Endothelial cell of umbilical vein (primary cell): ENCODE results near the gene RMRP. TPM values are rescaled to one million over a fixed set of nuclear protein-coding genes. Genes with fewer than 3 reads are reported as not detected.

Source experiments
- BruUV-seq: library from RNA; stranded (reverse); fragments of 400-500 nt; replicated peaks from 2 replicates; lab custom pipeline; 2021; lab: Mats Ljungman, UMichigan
- CTCF ChIA-PET: fragments of 300-600, 350-600 bp; sonication (Branson Sonifier 250); formaldehyde crosslinking; loops from one replicate; lab custom pipeline; 2021; ENCODE audit warnings: antibody characterized with exemption, inconsistent platforms; lab: Charles Lee
- POLR2A ChIA-PET: fragments of 300-600, 350-600 bp; sonication (Branson Sonifier 250); formaldehyde crosslinking; loops from one replicate; lab custom pipeline; 2021; ENCODE audit warnings: antibody characterized with exemption, inconsistent platforms; lab: Charles Lee
- DNase-seq: peaks from one replicate; pipeline ENCODE4 v3.0.0-alpha.2; 2011; ENCODE audit warnings: low read depth, low spot score
- FAIRE-seq: peaks from 2 replicates; lab custom pipeline; 2011; peaks lifted over from hg19 to GRCh38; lab: Jason Lieb, UNC
- H2AFZ ChIP-seq: 2 replicates; pipeline ENCODE4 v1.6.0; 2012; ENCODE audit warnings: low read depth, low read length, control low read depth, inconsistent platforms
- H3K27ac ChIP-seq: 2 replicates; pipeline ENCODE4 v1.5.1; 2011; ENCODE audit warnings: low read depth, mild to moderate bottlenecking, control low read depth, low read length, moderate library complexity; ENCODE audit not compliant: insufficient read depth
- H3K27me3 ChIP-seq, 2 experiments: 2 replicates each; pipeline versions ENCODE4 v1.6.0 to v1.6.1; 2011; ENCODE audit warnings: low read length in 2 of 2, mixed read lengths in 1 of 2; ENCODE audit not compliant: control insufficient read depth in 2 of 2, insufficient read depth in 2 of 2
- H3K36me3 ChIP-seq, 2 experiments: 2 replicates in 1 of 2; 3 replicates in 1 of 2; pipeline ENCODE4 v1.5.1; 2011; ENCODE audit warnings: low read length in 2 of 2, mild to moderate bottlenecking in 1 of 2, moderate library complexity in 1 of 2; ENCODE audit not compliant: control insufficient read depth in 2 of 2, insufficient read depth in 2 of 2; ENCODE audit errors: extremely low read depth in 1 of 2
- H3K4me1 ChIP-seq: 3 replicates; pipeline ENCODE4 v1.5.1; 2011; ENCODE audit warnings: mild to moderate bottlenecking, low read length; ENCODE audit not compliant: control insufficient read depth, insufficient read depth; ENCODE audit errors: extremely low read depth
- H3K4me2 ChIP-seq: 2 replicates; pipeline ENCODE4 v1.6.1; 2011; ENCODE audit warnings: low read length, control low read depth, mixed read lengths; ENCODE audit not compliant: insufficient read depth
- H3K4me3 ChIP-seq, 3 experiments: fragments of 200-600 bp in 1 of 3; sonication (generic), shearing (Covaris generic) in 1 of 3; replicated peaks in 1 of 3; 2 replicates each; pipeline ENCODE4 v1.5.1; 2011 to 2016; ENCODE audit warnings: control low read depth in 3 of 3, low read length in 3 of 3, mild to moderate bottlenecking in 2 of 3, inconsistent platforms in 1 of 3, low read depth in 1 of 3, moderate library complexity in 1 of 3; ENCODE audit not compliant: insufficient read depth in 1 of 3
- H3K79me2 ChIP-seq: 2 replicates; pipeline ENCODE4 v1.6.0; 2012; ENCODE audit warnings: low read length, inconsistent platforms; ENCODE audit not compliant: control insufficient read depth, insufficient read depth
- H3K9ac ChIP-seq: replicated peaks from 2 replicates; pipeline ENCODE3; 2011; ENCODE audit warnings: low read length, control low read depth; ENCODE audit not compliant: insufficient read depth; ENCODE audit errors: extremely low read depth
- H3K9me1 ChIP-seq: replicated peaks from 3 replicates; pipeline ENCODE4 v1.6.0; 2011; ENCODE audit warnings: mild to moderate bottlenecking, low read length; ENCODE audit not compliant: control insufficient read depth, insufficient read depth; ENCODE audit errors: extremely low read depth
- H3K9me3 ChIP-seq: replicated peaks from 2 replicates; pipeline ENCODE4 v1.5.1; 2012; ENCODE audit warnings: low read length, inconsistent platforms; ENCODE audit not compliant: control insufficient read depth, insufficient read depth
- H4K20me1 ChIP-seq: replicated peaks from 2 replicates; pipeline ENCODE3; 2011; ENCODE audit warnings: mild to moderate bottlenecking, low read length; ENCODE audit not compliant: control insufficient read depth, insufficient read depth; ENCODE audit errors: extremely low read depth
- EZH2 ChIP-seq: IDR thresholded peaks from 2 replicates; pipeline ENCODE4 v1.6.1; 2012; ENCODE audit warnings: borderline replicate concordance, low read depth, mild to moderate bottlenecking, moderate library complexity, low read length, inconsistent platforms; ENCODE audit not compliant: severe bottlenecking
- FOS ChIP-seq: IDR thresholded peaks from 2 replicates; pipeline ENCODE4 v1.6.1; 2011; ENCODE audit warnings: mild to moderate bottlenecking, low read length, moderate library complexity, borderline replicate concordance; ENCODE audit not compliant: insufficient read depth
- GATA2 ChIP-seq: IDR thresholded peaks from 2 replicates; pipeline ENCODE4 v1.7.0; 2011; ENCODE audit warnings: low read depth, mild to moderate bottlenecking, moderate library complexity, mixed read lengths, low read length; ENCODE audit not compliant: insufficient read length, insufficient read depth
- JUN ChIP-seq: IDR thresholded peaks from 2 replicates; pipeline ENCODE4 v1.6.1; 2011; ENCODE audit warnings: borderline replicate concordance, low read depth; ENCODE audit not compliant: insufficient read length, insufficient read depth
- MYC ChIP-seq: IDR thresholded peaks from one replicate; pipeline ENCODE4 v1.6.1; 2011; ENCODE audit warnings: mild to moderate bottlenecking, low read depth, low read length
- POLR2A ChIP-seq: IDR thresholded peaks from 2 replicates; pipeline ENCODE4 v1.6.1; 2012; ENCODE audit warnings: low read depth, mild to moderate bottlenecking, control low read depth, low read length
- POLR2AphosphoS5 ChIP-seq: IDR thresholded peaks from 2 replicates; pipeline ENCODE4 v1.6.1; 2012; ENCODE audit warnings: low read depth, mild to moderate bottlenecking, control low read depth, low read length, moderate library complexity; ENCODE audit not compliant: insufficient read depth
- dilution Hi-C: fragments of 300-500 bp; cut with MboI; formaldehyde crosslinking; loops from one replicate; pipeline ENCODE4 v1.15.0; 2019; ENCODE audit warnings: low sequenced_read_pairs; ENCODE audit not compliant: extremely low pct_ligation_motif_present
- intact Hi-C: fragments of 100-400 bp; cut with micrococcal nuclease; formaldehyde crosslinking; loops from one replicate; pipeline ENCODE4 v1.10.0; 2022
- polyA plus RNA-seq, 4 experiments: library from polyadenylated mRNA; depleted of rRNA in 3 of 4; stranded (reverse) in 3 of 4; unstranded in 1 of 4; fragments of >200 nt; gene quantifications; 2 replicates each; pipeline versions ENCODE4 v1.2.1 to v1.2.3, GENCODE V29; 2011 to 2012; ENCODE audit warnings: missing spikeins in 1 of 4
- total RNA-seq: library from RNA; stranded (reverse); gene quantifications from 2 replicates; pipeline ENCODE4 v1.2.3, GENCODE V29; 2021
- TF ChIP-seq, protein P1 (sequence below), 2 donors: IDR thresholded peaks; 1 replicate in 1 of 2; 2 replicates in 1 of 2; pipeline ENCODE4 v1.5.1; 2011; ENCODE audit warnings: low read length in 2 of 2, mild to moderate bottlenecking in 2 of 2, moderate library complexity in 2 of 2, control low read depth in 1 of 2, inconsistent platforms in 1 of 2, low read depth in 1 of 2; ENCODE audit not compliant: insufficient read depth in 1 of 2; ENCODE audit errors: extremely low read depth in 1 of 2
- TF ChIP-seq, protein P2 (sequence below): IDR thresholded peaks from 2 replicates; pipeline ENCODE4 v1.6.1; 2011; ENCODE audit not compliant: insufficient read depth, insufficient read length

The RMRP gene
- total and polyA plus RNA-seq, 2 donors (not counting 3 experiments of a cell fraction or from before 2014, with no cell fraction given), result 19,118 TPM; not detected in 1

DNA sequence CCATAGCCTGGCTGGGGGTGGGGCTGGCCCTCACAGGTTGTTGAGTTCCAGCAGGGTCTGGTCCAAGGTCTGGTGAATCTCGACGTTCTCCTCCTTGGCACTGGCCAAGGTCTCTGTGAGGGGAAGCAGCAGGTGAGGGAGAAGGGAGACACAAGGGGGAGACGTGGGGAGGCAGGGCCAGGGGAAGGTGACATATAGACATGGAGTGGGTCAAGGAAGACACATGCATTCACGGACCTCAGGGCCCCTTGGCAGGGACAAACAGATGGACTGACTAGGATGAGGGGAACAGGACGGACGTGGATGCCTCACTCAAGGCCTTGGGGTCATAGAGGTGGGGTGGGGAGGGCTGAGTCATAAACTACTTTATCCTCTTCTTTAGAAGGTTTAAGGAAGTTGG lies 24.2 kb upstream of the RMRP start:
- H3K27ac ChIP-seq, result no peak overlapping the region

More for the DNA sequence above, 24.2 kb upstream of the RMRP start:
- no peaks in the 10 kb centered on the region for H3K9me1 ChIP-seq
- BruUV-seq, result no TSS peak
- no peak overlapping the region for H2AFZ ChIP-seq
- intact Hi-C loops, result no loop called here
- CTCF ChIA-PET, result no interaction called here
- dilution Hi-C loops, result no loop called here
- H3K4me2 ChIP-seq, result no peak overlapping the region
- FAIRE-seq, result no peak
- H3K4me3 ChIP-seq, result no peak overlapping the region
- H4K20me1 ChIP-seq, result no peaks in the 10 kb centered on the region
- no peaks in the 10 kb centered on the region for H3K9me3 ChIP-seq
- POLR2A ChIA-PET, result no interaction called here
- peaks cover 8 to 26% of the 10 kb centered on the region in 2 experiments for H3K36me3 ChIP-seq
- H3K4me1 ChIP-seq, result peaks cover 2% of the 10 kb centered on the region
- DNase-seq, result no peak
- H3K9ac ChIP-seq, result no peak overlapping the region
- TF ChIP-seq, protein P1, sequence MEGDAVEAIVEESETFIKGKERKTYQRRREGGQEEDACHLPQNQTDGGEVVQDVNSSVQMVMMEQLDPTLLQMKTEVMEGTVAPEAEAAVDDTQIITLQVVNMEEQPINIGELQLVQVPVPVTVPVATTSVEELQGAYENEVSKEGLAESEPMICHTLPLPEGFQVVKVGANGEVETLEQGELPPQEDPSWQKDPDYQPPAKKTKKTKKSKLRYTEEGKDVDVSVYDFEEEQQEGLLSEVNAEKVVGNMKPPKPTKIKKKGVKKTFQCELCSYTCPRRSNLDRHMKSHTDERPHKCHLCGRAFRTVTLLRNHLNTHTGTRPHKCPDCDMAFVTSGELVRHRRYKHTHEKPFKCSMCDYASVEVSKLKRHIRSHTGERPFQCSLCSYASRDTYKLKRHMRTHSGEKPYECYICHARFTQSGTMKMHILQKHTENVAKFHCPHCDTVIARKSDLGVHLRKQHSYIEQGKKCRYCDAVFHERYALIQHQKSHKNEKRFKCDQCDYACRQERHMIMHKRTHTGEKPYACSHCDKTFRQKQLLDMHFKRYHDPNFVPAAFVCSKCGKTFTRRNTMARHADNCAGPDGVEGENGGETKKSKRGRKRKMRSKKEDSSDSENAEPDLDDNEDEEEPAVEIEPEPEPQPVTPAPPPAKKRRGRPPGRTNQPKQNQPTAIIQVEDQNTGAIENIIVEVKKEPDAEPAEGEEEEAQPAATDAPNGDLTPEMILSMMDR (IDR thresholded peaks at IDR 0.05; ENCODE audit: extremely low read depth in 1 of 2, insufficient read depth in 1 of 2, low read depth in 1 of 2, low read length in 2 of 2), result no peak
- TF ChIP-seq POLR2A, result no peak
- TF ChIP-seq, protein P2, sequence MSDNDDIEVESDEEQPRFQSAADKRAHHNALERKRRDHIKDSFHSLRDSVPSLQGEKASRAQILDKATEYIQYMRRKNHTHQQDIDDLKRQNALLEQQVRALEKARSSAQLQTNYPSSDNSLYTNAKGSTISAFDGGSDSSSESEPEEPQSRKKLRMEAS, result no peak
- no peak for TF ChIP-seq GATA2
- no peak for TF ChIP-seq MYC
- TF ChIP-seq FOS, result no peak
- TF ChIP-seq EZH2, result no peak
- no peak for TF ChIP-seq POLR2AphosphoS5
- no peak for TF ChIP-seq JUN
- H3K79me2 ChIP-seq, result peaks cover 8% of the 10 kb centered on the region
- no peaks in the 10 kb centered on the region for H3K27me3 ChIP-seq
